NCI-H1105 treated with DMSO at 0.1 percent for 48 hours (cell line): ENCODE results near the gene FMO3.

Experiments used
- DNase-seq: peaks from one replicate; lab custom pipeline; 2025; lab: John Stamatoyannopoulos, UW

Gene FMO3

GRCh38 chr1:171090604-171091003 lies at the start of gene FMO3:
TSS of gene FMO3 (plus strand) at chr1:171090905. CDS start at chr1:171092659, 1,754 bp downstream.
- DNase-seq: no peak

- no peak for DNase-seq
Observed at GRCh38 chr1:171048014-171048413, 42.7 kb upstream of the FMO3 start.

- DNase-seq: no peak
Observed at GRCh38 chr1:171052977-171053376, 37.7 kb upstream of the FMO3 start.

GRCh38 chr1:171055966-171056643 lies 34.6 kb upstream of the FMO3 start:
- DNase-seq: no peak

GRCh38 chr1:171061425-171062143 lies 29.1 kb upstream of the FMO3 start:
- no peak for DNase-seq

GRCh38 chr1:171062902-171063301 lies 27.8 kb upstream of the FMO3 start:
- no peak for DNase-seq

GRCh38 chr1:171075041-171075440 lies 15.7 kb upstream of the FMO3 start:
- no peak for DNase-seq

GRCh38 chr1:171081314-171081753 lies 9.4 kb upstream of the FMO3 start:
- DNase-seq: peak; percentile 64

- DNase-seq: no peak
Observed at GRCh38 chr1:171081763-171082201, 8.9 kb upstream of the FMO3 start.

GRCh38 chr1:171082606-171083005 lies 8.1 kb upstream of the FMO3 start:
- no peak for DNase-seq

GRCh38 chr1:171083222-171083621 lies 7.5 kb upstream of the FMO3 start:
- DNase-seq: no peak

GRCh38 chr1:171084091-171084490 lies 6.6 kb upstream of the FMO3 start:
- DNase-seq: peak; percentile 39

- no peak for DNase-seq
Observed at GRCh38 chr1:171084870-171085269, 5.8 kb upstream of the FMO3 start.

GRCh38 chr1:171087896-171088295 lies 2.8 kb upstream of the FMO3 start:
- DNase-seq: no peak

GRCh38 chr1:171103862-171104261 lies 13.2 kb downstream of the FMO3 start:
- no peak for DNase-seq

GRCh38 chr1:171107262-171107940 lies 16.7 kb downstream of the FMO3 start:
- peak; percentile 25 for DNase-seq

- DNase-seq: no peak
Observed at GRCh38 chr1:171107969-171108368, 17.3 kb downstream of the FMO3 start.

- no peak for DNase-seq
Observed at GRCh38 chr1:171109966-171110365, 19.3 kb downstream of the FMO3 start.

GRCh38 chr1:171110621-171111326 lies 20.1 kb downstream of the FMO3 start:
- no peak for DNase-seq

- no peak for DNase-seq
Observed at GRCh38 chr1:171112119-171112518, 21.4 kb downstream of the FMO3 start.

GRCh38 chr1:171113382-171113781 lies 22.7 kb downstream of the FMO3 start:
- DNase-seq: no peak

GRCh38 chr1:171115280-171115897 lies 24.7 kb downstream of the FMO3 start:
- DNase-seq: no peak
